Measurements from ENCODE around the gene SIX2.

Gene SIX2

GRCh38 chr2:45012733-45013132 lies 3.5 kb upstream of the SIX2 start:
- H3K4me3 ChIP-seq (ENCODE audit: low read length) = no peak overlapping the region
- no peak for TF ChIP-seq CTCF (IDR thresholded peaks at IDR 0.05; ENCODE audit: insufficient read depth, low read depth, low read length, missing control alignments)
- no peak for DNase-seq (ENCODE audit: low read depth)

- TF ChIP-seq CTCF (IDR thresholded peaks at IDR 0.05; ENCODE audit: insufficient read depth, low read depth, low read length, missing control alignments) = no peak
- DNase-seq (ENCODE audit: low read depth) = no peak
- no peak overlapping the region for H3K4me3 ChIP-seq (ENCODE audit: low read length)
These were observed 2.7 kb upstream of the SIX2 start for GRCh38 chr2:45011621-45012602.

- no peak for DNase-seq (ENCODE audit: low read depth)
- H3K4me3 ChIP-seq (ENCODE audit: low read length) = no peak overlapping the region
These were observed 1.9 kb upstream of the SIX2 start for GRCh38 chr2:45011121-45011520.

DNA sequence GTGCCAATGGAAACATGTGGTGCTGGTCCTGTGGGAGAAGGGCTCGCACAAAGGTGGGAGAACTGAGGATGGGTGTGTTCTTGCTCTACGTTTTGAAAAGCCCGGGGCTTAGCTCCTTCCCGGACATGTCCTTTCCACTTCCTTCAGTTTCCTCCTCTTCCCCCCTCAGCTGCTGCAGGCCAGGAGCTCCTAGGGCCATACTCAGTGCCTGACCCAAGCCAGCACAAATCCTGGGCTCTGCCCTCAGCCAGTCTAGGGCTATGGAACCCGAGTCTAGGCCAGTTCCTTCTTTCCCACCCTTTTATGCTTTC lies 1.4 kb upstream of the SIX2 start:
- no peak for TF ChIP-seq CTCF (IDR thresholded peaks at IDR 0.05; ENCODE audit: insufficient read depth, low read depth, low read length, missing control alignments)
- DNase-seq (ENCODE audit: low read depth) = no peak
- peak overlapping the region; percentile 63 for H3K4me3 ChIP-seq (ENCODE audit: low read length)

More at GRCh38 chr2:45011121-45011520, 1.9 kb upstream of the SIX2 start:
- TF ChIP-seq CTCF (IDR thresholded peaks at IDR 0.05; ENCODE audit: insufficient read depth, low read depth, low read length, missing control alignments) = no peak

GRCh38 chr2:45009928-45010701 lies 863 bp upstream of the SIX2 start:
- peak; percentile 72 for DNase-seq (ENCODE audit: low read depth)
- no peak for TF ChIP-seq CTCF (IDR thresholded peaks at IDR 0.05; ENCODE audit: insufficient read depth, low read depth, low read length, missing control alignments)
- H3K4me3 ChIP-seq (ENCODE audit: low read length) = peak overlapping the region; percentile 63

- peak overlapping the region; percentile 72 for H3K4me3 ChIP-seq (ENCODE audit: low read length)
- DNase-seq (ENCODE audit: low read depth) = peak; percentile 47
- TF ChIP-seq CTCF (IDR thresholded peaks at IDR 0.05; ENCODE audit: insufficient read depth, low read depth, low read length, missing control alignments) = no peak
These were observed 739 bp downstream of the SIX2 start for GRCh38 chr2:45008296-45009129.

Data from epithelial cell of esophagus (primary cell).